Esophagus squamous epithelium (tissue), 5 donors: Measurements from ENCODE around the gene ATOH7. TPM values are rescaled to one million over a fixed set of nuclear protein-coding genes. Genes with fewer than 3 reads are reported as not detected.
"Not testable (repeated sequence)": the region's sequence is repeated elsewhere in the genome, so short reads cannot be mapped to it uniquely, and the experiment has no call there.

Experiments used
- DNase-seq: peaks from one replicate; lab custom pipeline; 2025; lab: John Stamatoyannopoulos, UW
- H3K27ac ChIP-seq, 4 donors: fragments of 200-600 bp; sonication (generic); one replicate each; pipeline ENCODE4 v1.5.1; 2016 to 2019; ENCODE audit warnings: mild to moderate bottlenecking in 1 of 4
- H3K27me3 ChIP-seq, 4 donors: fragments of 200-600 bp; sonication (generic); 1 replicate in 3 of 4; 2 replicates in 1 of 4; pipeline versions ENCODE4 v1.5.1 to v1.6.0; 2017 to 2021; ENCODE audit warnings: antibody characterized with exemption in 1 of 4
- H3K36me3 ChIP-seq, 3 donors: fragments of 200-600 bp; sonication (generic); one replicate each; pipeline ENCODE4 v1.5.1; 2016 to 2019
- H3K4me1 ChIP-seq, 3 donors: fragments of 200-600 bp; sonication (generic); one replicate each; pipeline ENCODE4 v1.5.1; 2017 to 2019
- H3K4me3 ChIP-seq, 4 donors: fragments of 200-600 bp; sonication (generic); 1 replicate in 3 of 4; 2 replicates in 1 of 4; pipeline ENCODE4 v1.5.1; 2016 to 2019; ENCODE audit warnings: mild to moderate bottlenecking in 2 of 4, moderate library complexity in 1 of 4
- H3K9me3 ChIP-seq, 3 donors: fragments of 200-600 bp; sonication (generic); one replicate each; pipeline ENCODE4 v1.5.1; 2016 to 2019
- POLR2A ChIP-seq, 4 donors: fragments of 450-650 bp; IDR thresholded peaks; one replicate each; pipeline ENCODE4 v1.6.1; 2017; ENCODE audit warnings: antibody characterized with exemption in 4 of 4, mild to moderate bottlenecking in 4 of 4, moderate library complexity in 3 of 4
- WGBS, 2 donors: methylation state at CpG; one replicate each; pipeline ENCODE4 v1.1.5; 2018; 5-methylcytosine and 5-hydroxymethylcytosine counted together
- intact Hi-C: fragments of 100-400 bp; cut with DNase I; formaldehyde crosslinking; loops from one replicate; pipeline ENCODE4 v1.15.0; 2022
- total RNA-seq, 4 donors: library from RNA; depleted of rRNA; stranded (reverse); fragments of >200 nt; gene quantifications; one replicate each; pipeline ENCODE4 v1.1.0, GENCODE V29; 2016
- TF ChIP-seq, protein P1 (sequence below), 6 experiments: fragments of 450-650 bp in 4 of 6; fragments of 200-600 bp in 2 of 6; sonication (generic) in 2 of 6; IDR thresholded peaks; one replicate each; pipeline ENCODE4 v1.5.1; 2016 to 2019; ENCODE audit warnings: antibody characterized with exemption in 6 of 6, mild to moderate bottlenecking in 4 of 6, moderate library complexity in 4 of 6
- donor health status: DM: yes; HTN: yes; CAD: no.

Gene ATOH7
- total RNA-seq, 4 donors from 2014 or later, result not detected

- Histone ChIP-seq H3K4me3 (no peak overlapping the region), H3K4me1 (no peaks in the 10 kb centered on the region), H3K36me3 (no peaks in the 10 kb centered on the region), H3K9me3 (no peaks in the 10 kb centered on the region), H3K27me3 (no peaks in the 10 kb centered on the region), H3K27ac (no peak overlapping the region)
- intact Hi-C loops, result loop anchor here (5.0 kb wide), 1 partner anchor 89 kb away; no protein-coding TSS in a partner anchor
- WGBS, 2 donors, result 43 to 53% methylated on average over 7 to 8 of the region's 8 CpGs
- no peak for DNase-seq
- TF ChIP-seq POLR2A (IDR thresholded peaks at IDR 0.05), result no peak
- TF ChIP-seq, protein P1, sequence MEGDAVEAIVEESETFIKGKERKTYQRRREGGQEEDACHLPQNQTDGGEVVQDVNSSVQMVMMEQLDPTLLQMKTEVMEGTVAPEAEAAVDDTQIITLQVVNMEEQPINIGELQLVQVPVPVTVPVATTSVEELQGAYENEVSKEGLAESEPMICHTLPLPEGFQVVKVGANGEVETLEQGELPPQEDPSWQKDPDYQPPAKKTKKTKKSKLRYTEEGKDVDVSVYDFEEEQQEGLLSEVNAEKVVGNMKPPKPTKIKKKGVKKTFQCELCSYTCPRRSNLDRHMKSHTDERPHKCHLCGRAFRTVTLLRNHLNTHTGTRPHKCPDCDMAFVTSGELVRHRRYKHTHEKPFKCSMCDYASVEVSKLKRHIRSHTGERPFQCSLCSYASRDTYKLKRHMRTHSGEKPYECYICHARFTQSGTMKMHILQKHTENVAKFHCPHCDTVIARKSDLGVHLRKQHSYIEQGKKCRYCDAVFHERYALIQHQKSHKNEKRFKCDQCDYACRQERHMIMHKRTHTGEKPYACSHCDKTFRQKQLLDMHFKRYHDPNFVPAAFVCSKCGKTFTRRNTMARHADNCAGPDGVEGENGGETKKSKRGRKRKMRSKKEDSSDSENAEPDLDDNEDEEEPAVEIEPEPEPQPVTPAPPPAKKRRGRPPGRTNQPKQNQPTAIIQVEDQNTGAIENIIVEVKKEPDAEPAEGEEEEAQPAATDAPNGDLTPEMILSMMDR (IDR thresholded peaks at IDR 0.05), result peak; percentile 28 to 67 (median 50)
These were observed 19.1 kb downstream of the ATOH7 start for GRCh38 chr10:68212721-68213352.

DNA sequence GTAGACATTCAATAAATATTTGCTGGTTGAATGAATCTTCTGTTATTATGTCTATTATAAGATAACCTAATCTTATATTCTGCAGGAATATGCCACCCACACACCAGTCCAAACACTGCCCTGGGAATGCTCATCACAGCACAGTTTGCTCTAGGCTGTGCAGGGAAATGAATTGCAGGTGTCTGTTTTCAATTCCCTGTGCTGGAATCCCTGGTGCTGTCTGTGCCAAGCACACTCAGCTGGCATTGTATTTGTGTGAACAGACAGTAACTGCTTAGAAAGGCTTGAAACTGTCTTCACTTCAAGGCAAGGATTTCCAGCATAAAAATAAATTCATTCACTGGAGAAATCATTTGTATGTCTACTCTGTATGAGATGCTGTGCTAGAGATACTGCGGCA is 20.2 kb downstream of the ATOH7 start:
- no peaks in the 10 kb centered on the region for H3K36me3 ChIP-seq
- DNase-seq, result no peak
- no peak overlapping the region for H3K27ac ChIP-seq
- H3K4me1 ChIP-seq, result no peaks in the 10 kb centered on the region
- H3K9me3 ChIP-seq, result no peaks in the 10 kb centered on the region
- intact Hi-C loops, result loop anchor here (5.0 kb wide), 1 partner anchor 91 kb away; no protein-coding TSS in a partner anchor
- H3K4me3 ChIP-seq, result no peak overlapping the region
- TF ChIP-seq, protein P1 (IDR thresholded peaks at IDR 0.05), result no peak
- TF ChIP-seq POLR2A (IDR thresholded peaks at IDR 0.05), result no peak
- no peaks in the 10 kb centered on the region for H3K27me3 ChIP-seq
- WGBS, 2 donors, result 55 to 85% methylated on average over 1 of the region's 1 CpG

DNA sequence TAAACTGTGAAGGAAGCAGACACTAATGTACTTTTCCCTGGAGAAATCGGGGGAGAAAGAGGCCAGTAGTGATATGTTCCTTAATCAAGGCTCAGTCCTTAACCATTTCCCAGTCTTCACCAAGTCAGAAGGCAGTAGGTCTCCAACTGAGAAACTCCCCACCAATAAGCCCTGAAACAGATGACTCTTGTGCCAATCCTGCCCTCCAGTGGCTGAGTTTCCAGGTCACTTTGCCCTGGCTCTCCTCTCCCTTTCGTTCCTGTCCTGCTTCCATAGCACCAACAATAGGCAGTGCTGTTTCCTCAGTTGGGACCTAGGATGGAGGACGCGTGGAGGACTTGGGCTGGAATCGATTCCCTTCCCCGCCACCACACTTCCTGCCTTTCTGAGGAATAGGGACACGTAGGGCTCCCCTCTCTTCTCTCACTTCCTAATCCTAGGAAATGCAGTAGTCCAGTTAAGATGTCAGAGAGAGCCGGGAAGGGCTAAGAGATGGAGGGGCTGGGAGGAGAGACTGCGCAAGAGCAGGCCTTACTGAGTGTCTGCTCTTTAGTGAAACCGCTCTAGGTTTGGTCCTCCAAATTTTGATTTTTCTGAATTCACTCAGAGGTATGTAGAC is 23.4 kb downstream of the ATOH7 start:
- no peaks in the 10 kb centered on the region for H3K36me3 ChIP-seq
- no peak for DNase-seq
- no peak overlapping the region for H3K27ac ChIP-seq
- H3K9me3 ChIP-seq, result no peaks in the 10 kb centered on the region
- no peaks in the 10 kb centered on the region for H3K27me3 ChIP-seq
- WGBS, 2 donors, result 55 to 60% methylated on average over 5 to 8 of the region's 10 CpGs
- intact Hi-C loops, result no loop called here
- no peaks in the 10 kb centered on the region for H3K4me1 ChIP-seq
- no peak for TF ChIP-seq POLR2A (IDR thresholded peaks at IDR 0.05)
- TF ChIP-seq, protein P1 (IDR thresholded peaks at IDR 0.05), result peak in 3 of 6 experiments; percentile 29 to 49 (median 31)
- H3K4me3 ChIP-seq, result no peak overlapping the region

GRCh38 chr10:68202960-68203353 is 29.0 kb downstream of the ATOH7 start:
- TF ChIP-seq, protein P1 (IDR thresholded peaks at IDR 0.05), result no peak
- TF ChIP-seq POLR2A (IDR thresholded peaks at IDR 0.05), result no peak
- 11 to 36% methylated on average over 3 to 5 of the region's 5 CpGs for WGBS, 2 donors
- intact Hi-C loops, result no loop called here
- no peak overlapping the region for H3K27ac ChIP-seq
- H3K27me3 ChIP-seq, result peaks cover 0 to 36% (median 0%) of the 10 kb centered on the region in 4 donors
- DNase-seq, result no peak
- H3K4me3 ChIP-seq, result no peak overlapping the region
- H3K36me3 ChIP-seq, result no peaks in the 10 kb centered on the region
- H3K9me3 ChIP-seq, result no peaks in the 10 kb centered on the region
- H3K4me1 ChIP-seq, result no peaks in the 10 kb centered on the region

DNA sequence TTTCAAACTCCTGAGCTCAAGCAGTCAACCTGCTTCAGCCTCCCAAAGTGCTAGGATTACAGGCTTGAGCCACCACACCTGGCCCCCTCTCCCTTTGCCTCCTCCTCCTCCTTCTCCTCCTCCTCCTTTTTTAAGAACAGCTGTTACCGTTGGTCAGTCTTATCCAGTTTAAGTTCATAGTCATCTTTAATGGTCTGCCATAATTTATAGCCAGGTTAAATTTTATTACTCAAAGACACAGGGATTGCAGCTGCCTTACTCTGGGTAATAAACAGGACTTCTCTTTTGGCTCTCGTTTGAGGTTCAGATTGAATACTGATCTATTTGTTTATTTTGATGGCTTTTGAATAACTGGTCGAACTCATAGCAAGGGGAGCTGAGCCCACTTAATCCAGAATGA is 35.2 kb downstream of the ATOH7 start:
- H3K27me3 ChIP-seq, result peaks cover 0 to 31% (median 0%) of the 10 kb centered on the region in 4 donors
- H3K4me1 ChIP-seq, result no peaks in the 10 kb centered on the region
- H3K36me3 ChIP-seq, result no peaks in the 10 kb centered on the region
- no peak overlapping the region for H3K27ac ChIP-seq
- no peak overlapping the region for H3K4me3 ChIP-seq
- 38 to 43% methylated on average over 3 of the region's 3 CpGs for WGBS, 2 donors
- intact Hi-C loops, result no loop called here
- no peak for TF ChIP-seq POLR2A (IDR thresholded peaks at IDR 0.05)
- TF ChIP-seq, protein P1 (IDR thresholded peaks at IDR 0.05), result no peak
- DNase-seq, result no peak
- no peaks in the 10 kb centered on the region for H3K9me3 ChIP-seq

GRCh38 chr10:68195776-68196175 is 36.1 kb downstream of the ATOH7 start:
- H3K9me3 ChIP-seq, DNase-seq, H3K4me3 ChIP-seq, H3K27ac ChIP-seq, H3K4me1 ChIP-seq, H3K36me3 ChIP-seq, intact Hi-C loops: not testable (repeated sequence)
- WGBS, 2 donors, result 91 to 92% methylated on average over 2 of the region's 2 CpGs
- H3K27me3 ChIP-seq, result peaks cover 0 to 25% (median 0%) of the 10 kb centered on the region in 4 donors
